ENCODE data around the gene TGFA. TPM values are rescaled to one million over a fixed set of nuclear protein-coding genes. Genes with fewer than 3 reads are reported as not detected.

Gene TGFA
- total RNA-seq, 1 experiment from 2014 or later: 2.5 TPM

DNA sequence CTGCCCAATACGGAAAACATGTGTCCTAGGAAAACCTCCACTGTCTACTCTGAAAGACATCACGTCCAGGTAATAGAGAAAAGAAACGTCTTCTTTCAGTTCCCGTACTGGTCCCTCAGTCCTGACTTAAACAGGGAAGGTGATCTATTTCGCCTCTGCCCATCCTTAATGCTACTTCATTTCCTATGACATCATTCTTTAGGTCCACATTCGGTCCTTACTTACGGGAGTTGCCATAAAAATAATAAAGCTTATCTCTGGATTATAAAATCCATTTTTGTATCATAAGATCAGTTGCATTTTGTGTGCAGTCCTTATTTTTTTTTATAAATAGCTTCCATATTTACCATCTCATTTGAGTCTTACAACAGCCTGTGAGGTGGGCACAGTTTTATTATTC lies 3.7 kb downstream of the TGFA start (continued):
- TF ChIP-seq AFF4 (CRISPR knock-in tag; IDR thresholded peaks at IDR 0.05; ENCODE audit: borderline replicate concordance) (no peak), USF1 (CRISPR knock-in tag; IDR thresholded peaks at IDR 0.05) (no peak), TEAD4 (CRISPR knock-in tag; IDR thresholded peaks at IDR 0.05) (no peak), ZNF423 (CRISPR knock-in tag; IDR thresholded peaks at IDR 0.05) (no peak), E2F1 (CRISPR knock-in tag; IDR thresholded peaks at IDR 0.05) (no peak), ZNF121 (CRISPR knock-in tag; IDR thresholded peaks at IDR 0.05) (no peak), NR3C1 (CRISPR knock-in tag; conservative IDR thresholded peaks at IDR 0.05; ENCODE audit: low read depth) (no peak)
- TF ChIP-seq, protein P1, sequence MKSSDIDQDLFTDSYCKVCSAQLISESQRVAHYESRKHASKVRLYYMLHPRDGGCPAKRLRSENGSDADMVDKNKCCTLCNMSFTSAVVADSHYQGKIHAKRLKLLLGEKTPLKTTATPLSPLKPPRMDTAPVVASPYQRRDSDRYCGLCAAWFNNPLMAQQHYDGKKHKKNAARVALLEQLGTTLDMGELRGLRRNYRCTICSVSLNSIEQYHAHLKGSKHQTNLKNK (CRISPR knock-in tag; IDR thresholded peaks at IDR 0.05): no peak
- TF ChIP-seq, protein P2, sequence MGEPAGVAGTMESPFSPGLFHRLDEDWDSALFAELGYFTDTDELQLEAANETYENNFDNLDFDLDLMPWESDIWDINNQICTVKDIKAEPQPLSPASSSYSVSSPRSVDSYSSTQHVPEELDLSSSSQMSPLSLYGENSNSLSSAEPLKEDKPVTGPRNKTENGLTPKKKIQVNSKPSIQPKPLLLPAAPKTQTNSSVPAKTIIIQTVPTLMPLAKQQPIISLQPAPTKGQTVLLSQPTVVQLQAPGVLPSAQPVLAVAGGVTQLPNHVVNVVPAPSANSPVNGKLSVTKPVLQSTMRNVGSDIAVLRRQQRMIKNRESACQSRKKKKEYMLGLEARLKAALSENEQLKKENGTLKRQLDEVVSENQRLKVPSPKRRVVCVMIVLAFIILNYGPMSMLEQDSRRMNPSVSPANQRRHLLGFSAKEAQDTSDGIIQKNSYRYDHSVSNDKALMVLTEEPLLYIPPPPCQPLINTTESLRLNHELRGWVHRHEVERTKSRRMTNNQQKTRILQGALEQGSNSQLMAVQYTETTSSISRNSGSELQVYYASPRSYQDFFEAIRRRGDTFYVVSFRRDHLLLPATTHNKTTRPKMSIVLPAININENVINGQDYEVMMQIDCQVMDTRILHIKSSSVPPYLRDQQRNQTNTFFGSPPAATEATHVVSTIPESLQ (CRISPR knock-in tag; IDR thresholded peaks at IDR 0.05): no peak

GRCh38 chr2:70549064-70549710 lies 4.4 kb downstream of the TGFA start:
- H3K27ac Mint-ChIP-seq: no peak overlapping the region
- H3K4me1 Mint-ChIP-seq: peaks cover 13% of the 10 kb centered on the region
- H3K27me3 Mint-ChIP-seq (ENCODE audit: low read depth): peaks cover 63% of the 10 kb centered on the region
- H3K36me3 Mint-ChIP-seq: no peaks in the 10 kb centered on the region
- no peak for DNase-seq (ENCODE audit: low spot score)
- no peak for ATAC-seq
- no peak overlapping the region for H3K4me3 Mint-ChIP-seq
- H3K9me3 Mint-ChIP-seq: no peaks in the 10 kb centered on the region
- ChIA-PET CTCF (interaction anchor here (0.9 to 1.0 kb wide), 2 partner anchors 9 to 219 kb away, joined by 3 read pairs; partner anchors contain the start of gene ADD2), POLR2A (no interaction called here)
- TF ChIP-seq NFE2L1 (CRISPR knock-in tag; IDR thresholded peaks at IDR 0.05) (no peak), ZNF219 (CRISPR knock-in tag; IDR thresholded peaks at IDR 0.05; ENCODE audit: borderline replicate concordance) (no peak), RORB (CRISPR knock-in tag; IDR thresholded peaks at IDR 0.05) (no peak), E2F1 (CRISPR knock-in tag; IDR thresholded peaks at IDR 0.05) (no peak), ATF1 (CRISPR knock-in tag; IDR thresholded peaks at IDR 0.05) (no peak), ZNF263 (CRISPR knock-in tag; IDR thresholded peaks at IDR 0.05; ENCODE audit: low read depth) (no peak), ESRRA (CRISPR knock-in tag; IDR thresholded peaks at IDR 0.05; ENCODE audit: borderline replicate concordance) (no peak), FOXJ3 (CRISPR knock-in tag; IDR thresholded peaks at IDR 0.05; ENCODE audit: borderline replicate concordance) (no peak), TEAD4 (CRISPR knock-in tag; IDR thresholded peaks at IDR 0.05) (no peak), ZNF671 (CRISPR knock-in tag; IDR thresholded peaks at IDR 0.05) (no peak), CREM (CRISPR knock-in tag; IDR thresholded peaks at IDR 0.05) (no peak), RELA (CRISPR knock-in tag; IDR thresholded peaks at IDR 0.05; ENCODE audit: borderline replicate concordance) (no peak)
- TF ChIP-seq, protein P3, sequence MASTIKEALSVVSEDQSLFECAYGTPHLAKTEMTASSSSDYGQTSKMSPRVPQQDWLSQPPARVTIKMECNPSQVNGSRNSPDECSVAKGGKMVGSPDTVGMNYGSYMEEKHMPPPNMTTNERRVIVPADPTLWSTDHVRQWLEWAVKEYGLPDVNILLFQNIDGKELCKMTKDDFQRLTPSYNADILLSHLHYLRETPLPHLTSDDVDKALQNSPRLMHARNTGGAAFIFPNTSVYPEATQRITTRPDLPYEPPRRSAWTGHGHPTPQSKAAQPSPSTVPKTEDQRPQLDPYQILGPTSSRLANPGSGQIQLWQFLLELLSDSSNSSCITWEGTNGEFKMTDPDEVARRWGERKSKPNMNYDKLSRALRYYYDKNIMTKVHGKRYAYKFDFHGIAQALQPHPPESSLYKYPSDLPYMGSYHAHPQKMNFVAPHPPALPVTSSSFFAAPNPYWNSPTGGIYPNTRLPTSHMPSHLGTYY (CRISPR knock-in tag; IDR thresholded peaks at IDR 0.05): no peak
- TF ChIP-seq, protein P4, sequence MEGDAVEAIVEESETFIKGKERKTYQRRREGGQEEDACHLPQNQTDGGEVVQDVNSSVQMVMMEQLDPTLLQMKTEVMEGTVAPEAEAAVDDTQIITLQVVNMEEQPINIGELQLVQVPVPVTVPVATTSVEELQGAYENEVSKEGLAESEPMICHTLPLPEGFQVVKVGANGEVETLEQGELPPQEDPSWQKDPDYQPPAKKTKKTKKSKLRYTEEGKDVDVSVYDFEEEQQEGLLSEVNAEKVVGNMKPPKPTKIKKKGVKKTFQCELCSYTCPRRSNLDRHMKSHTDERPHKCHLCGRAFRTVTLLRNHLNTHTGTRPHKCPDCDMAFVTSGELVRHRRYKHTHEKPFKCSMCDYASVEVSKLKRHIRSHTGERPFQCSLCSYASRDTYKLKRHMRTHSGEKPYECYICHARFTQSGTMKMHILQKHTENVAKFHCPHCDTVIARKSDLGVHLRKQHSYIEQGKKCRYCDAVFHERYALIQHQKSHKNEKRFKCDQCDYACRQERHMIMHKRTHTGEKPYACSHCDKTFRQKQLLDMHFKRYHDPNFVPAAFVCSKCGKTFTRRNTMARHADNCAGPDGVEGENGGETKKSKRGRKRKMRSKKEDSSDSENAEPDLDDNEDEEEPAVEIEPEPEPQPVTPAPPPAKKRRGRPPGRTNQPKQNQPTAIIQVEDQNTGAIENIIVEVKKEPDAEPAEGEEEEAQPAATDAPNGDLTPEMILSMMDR (IDR thresholded peaks at IDR 0.05): no peak

Data from WTC11 (cell line).